ENCODE measurements around the gene ADD3.

DNA sequence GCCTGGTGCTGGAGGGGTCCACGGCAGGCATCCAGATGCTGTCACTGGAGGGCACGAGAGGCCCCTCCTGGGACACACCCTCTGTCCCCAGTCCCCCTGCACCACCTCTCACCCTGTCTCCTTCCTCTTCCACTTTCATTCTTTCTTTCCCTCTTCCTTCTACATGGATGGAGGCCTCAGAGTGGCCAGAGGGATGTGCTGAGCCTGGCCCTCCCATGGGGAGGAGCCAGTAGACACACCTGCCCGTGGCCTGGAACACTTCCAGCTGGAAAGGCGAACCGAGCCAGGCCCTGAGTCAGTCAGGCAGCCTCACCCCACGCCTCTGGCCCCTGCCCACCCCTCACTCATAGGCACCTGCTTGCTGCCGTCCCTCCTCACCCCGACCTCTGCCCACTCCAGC is 143.7 kb downstream of the ADD3 start:
- TF ChIP-seq CTCF (IDR thresholded peaks at IDR 0.05; ENCODE audit: low read length) = no peak
- TF ChIP-seq EZH2 (IDR thresholded peaks at IDR 0.05; ENCODE audit: borderline replicate concordance, low read length) = no peak
